ENCODE results near the gene MXD1.
"Not testable (repeated sequence)": the region's sequence is repeated elsewhere in the genome, so short reads cannot be mapped to it uniquely, and the experiment has no call there.

Gene MXD1

GRCh38 chr2:69933839-69934613, 19.1 kb downstream of the MXD1 start:
- no peak for FAIRE-seq

DNA sequence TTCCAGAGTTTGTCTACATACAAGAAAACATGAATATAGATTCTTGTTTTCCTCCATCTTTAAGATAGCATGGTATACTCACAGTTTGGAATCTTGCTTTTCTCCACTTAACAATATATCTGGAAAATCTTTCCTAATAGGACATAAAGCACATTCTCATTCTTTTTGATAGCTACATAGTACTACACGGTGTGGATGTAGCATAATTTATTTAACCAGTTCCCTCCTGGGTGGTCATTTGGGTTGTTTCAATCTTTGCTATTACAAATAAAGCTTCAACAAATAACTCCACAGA, 19.7 kb downstream of the MXD1 start:
- FAIRE-seq = no peak

- FAIRE-seq = no peak
These were observed 20.1 kb downstream of the MXD1 start for GRCh38 chr2:69935011-69935410.

GRCh38 chr2:69936906-69937305, 22.0 kb downstream of the MXD1 start:
- no peak for FAIRE-seq

DNA sequence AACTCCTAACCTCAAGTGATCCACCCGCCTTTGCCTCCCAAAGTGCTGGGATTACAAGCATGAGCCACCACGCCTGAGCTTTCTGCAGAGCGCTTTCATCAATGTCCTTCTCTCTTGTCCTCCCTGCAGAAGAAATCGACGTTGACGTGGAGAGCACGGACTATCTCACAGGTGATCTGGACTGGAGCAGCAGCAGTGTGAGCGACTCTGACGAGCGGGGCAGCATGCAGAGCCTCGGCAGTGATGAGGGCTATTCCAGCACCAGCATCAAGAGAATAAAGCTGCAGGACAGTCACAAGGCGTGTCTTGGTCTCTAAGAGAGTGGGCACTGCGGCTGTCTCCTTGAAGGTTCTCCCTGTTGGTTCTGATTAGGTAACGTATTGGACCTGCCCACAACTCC, 23.1 kb downstream of the MXD1 start:
- FAIRE-seq = no peak

- no peak for FAIRE-seq
These were observed 24.8 kb downstream of the MXD1 start for GRCh38 chr2:69939722-69940121.

- no peak for FAIRE-seq
These were observed 25.8 kb downstream of the MXD1 start for GRCh38 chr2:69940691-69941090.

DNA sequence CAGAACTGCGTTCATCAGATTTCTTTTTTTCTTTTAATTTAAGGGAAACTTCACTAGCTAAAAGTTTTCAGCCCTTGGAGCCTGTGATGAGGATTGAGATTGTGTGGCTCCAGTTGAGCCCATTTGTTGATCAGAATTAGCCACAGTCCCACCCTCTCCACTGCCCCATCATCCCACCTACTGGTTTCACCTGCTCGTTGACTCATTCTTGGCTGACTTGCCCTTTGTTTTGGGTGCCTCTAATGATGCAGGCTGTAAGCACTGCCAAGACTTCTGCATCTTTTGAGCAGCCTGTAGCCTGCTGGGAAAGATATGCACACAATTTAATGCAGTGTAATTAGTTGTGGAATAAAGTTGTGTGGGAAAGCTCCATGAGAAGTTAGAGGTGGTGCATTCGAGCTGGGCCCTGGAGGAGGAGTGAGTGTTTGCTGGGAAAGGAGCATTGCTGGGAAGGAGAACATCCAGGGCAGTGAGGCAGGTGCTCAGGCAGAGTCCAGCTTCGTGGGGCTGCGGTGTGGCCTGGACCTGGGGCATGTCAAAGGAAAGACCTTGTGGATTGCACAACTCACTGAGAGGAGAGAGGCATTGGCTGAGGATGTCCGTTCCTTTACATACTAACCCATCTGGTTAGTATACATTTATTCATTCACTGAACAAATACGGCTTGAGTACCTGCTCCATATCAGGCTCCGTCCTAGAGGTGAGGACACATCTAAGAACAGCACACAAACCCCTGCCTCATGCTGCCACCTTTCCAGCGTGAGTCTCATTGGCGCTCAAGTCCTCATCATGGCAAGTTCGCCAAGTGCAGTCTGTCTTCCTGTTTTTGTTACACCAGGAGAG, 28.3 kb downstream of the MXD1 start:
- FAIRE-seq = no peak

- no peak for FAIRE-seq
These were observed 29.1 kb downstream of the MXD1 start for GRCh38 chr2:69943843-69944525.

- no peak for FAIRE-seq
These were observed 29.8 kb downstream of the MXD1 start for GRCh38 chr2:69944756-69945155.

DNA sequence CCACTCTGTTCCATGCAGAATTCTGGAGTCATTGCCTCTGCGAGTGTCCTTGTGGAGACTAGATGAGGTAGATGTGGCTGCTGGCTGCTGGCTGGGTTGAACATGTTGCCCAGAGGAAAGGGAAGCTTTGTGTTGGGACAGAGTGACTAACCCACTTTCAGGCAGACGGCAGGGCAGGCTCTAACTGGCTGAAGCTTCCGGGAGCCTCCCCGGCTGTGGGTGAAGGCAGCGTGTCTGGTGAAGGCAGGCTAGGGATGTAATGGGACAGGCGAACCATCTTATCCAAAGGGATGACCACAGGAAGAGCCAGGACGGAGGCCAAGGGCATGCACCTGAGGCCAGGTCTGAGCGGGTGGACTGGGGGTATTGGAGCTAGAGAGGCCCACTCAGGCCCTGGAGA, 30.5 kb downstream of the MXD1 start:
- no peak for FAIRE-seq

GRCh38 chr2:69945941-69946340, 31.0 kb downstream of the MXD1 start:
- no peak for FAIRE-seq

DNA sequence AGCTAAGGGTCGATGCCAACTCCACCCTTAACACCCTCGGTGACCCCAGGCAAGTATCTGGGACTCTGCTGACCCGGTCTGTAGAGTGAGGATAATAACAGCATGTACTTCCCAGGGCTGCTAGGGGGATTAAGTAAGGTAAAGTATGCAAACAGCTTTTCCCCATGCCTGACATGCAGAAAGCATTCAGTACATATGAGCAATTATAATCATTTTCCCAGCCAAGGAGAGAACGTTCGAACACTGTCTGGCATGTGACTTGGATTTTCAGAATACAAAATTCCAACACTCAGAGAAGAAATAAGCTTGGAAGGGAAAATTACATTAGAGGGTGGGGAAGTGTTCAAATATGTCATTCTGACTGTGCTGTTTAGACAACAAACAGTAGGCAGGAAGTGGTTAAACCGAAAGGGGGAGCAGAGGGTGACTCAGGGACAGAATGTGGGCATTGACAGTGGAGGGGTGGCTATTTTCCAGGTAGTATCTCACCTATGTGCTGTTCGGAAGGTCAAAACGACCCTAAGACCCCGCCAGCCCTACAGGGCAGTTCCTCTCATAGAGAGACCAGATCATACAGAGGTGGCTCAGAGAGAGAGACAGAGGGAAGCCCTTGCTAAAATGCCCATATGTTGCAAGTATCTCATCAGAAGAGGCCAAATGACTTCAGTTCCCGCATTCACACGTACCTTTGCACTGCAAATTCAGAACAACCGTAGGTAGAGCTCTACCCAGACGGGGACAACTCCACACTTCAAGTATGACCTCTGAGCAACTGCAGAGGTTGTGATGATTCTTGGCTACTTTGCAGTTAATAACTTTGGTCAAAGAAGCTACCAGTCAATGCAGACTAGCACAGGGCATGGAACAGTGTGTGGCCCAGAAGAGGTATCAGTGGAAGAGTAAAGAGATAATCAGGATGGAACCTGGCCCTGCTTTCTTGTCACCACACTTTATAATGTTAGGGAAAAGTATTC, 31.7 kb downstream of the MXD1 start:
- FAIRE-seq = no peak

- no peak for FAIRE-seq
These were observed 32.5 kb downstream of the MXD1 start for GRCh38 chr2:69947325-69947931.

DNA sequence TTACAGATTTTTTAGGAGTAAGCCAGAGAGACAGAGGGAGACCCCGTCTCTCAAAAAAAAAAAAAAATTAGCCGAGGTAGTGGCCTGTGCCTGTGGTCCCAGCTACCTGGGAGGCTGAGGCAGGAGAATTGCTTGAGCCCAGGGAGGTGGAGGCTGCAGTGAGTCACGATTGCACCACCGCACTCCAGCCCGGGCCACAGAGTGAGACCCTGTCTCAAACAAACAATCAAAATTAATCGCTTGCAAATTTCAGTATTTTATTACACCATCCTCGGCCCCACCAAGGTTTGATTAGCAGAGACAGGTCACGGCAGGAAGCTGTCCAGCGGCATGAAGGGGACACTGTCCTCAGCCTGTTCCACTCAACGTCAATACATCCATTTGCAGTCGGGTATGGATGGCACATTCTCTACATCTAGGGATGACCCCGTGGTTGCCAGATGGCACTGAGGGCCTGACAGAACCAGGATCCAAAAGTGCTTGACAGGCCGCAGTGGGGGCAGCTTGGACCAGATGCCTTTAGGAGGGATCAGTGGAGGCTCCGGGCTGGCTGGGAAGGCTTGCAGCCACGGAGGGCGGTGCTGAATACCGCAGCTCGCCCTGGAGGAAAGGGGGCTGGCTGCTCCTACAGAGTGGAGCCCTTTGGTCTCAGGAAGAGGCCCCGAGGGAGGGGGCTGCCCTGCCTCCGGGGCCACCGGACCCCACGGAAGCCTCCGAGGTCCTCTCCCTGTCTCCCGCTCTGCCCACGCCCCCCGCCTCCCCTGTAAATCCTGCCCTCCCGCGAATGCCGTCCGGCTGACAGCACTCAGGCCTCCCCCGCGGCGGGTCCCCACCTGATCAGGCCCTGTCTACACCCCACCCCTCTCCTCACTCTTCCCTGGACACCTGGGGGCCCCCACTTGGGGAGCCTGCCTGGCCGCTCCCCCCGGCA, 33.4 kb downstream of the MXD1 start:
- FAIRE-seq = no peak

DNA sequence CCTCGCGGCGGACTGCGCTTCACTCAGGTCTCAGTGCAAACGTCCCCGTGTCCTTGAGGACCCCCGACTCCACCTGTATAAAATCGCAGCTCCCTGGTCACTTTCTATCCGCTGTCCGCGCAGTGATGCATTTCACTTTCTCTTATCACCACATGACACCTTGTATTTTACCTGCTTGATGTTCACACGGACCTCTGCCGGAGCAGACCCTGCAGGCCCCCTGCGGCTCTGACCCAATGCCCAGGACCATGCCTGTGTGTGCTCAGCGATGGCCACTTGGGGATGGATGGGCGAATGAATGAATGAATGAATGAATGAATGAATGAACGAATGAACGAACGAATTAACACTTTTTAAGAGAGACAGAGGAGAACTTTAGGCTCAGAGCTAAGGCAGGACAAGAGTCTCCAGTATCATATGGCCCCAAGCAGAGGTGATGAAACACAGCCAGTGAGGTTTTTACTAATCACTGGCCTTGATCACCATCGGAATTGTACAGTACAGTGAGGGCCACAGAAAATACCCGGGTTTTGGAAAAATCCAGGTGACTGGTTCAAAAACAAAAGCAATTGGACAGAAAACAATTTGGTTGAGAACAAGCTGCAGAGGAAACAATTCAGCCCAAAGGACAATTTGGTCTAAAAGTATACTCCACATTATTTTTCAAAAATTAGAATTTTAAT, 34.2 kb downstream of the MXD1 start:
- FAIRE-seq = no peak

GRCh38 chr2:69950241-69950640, 35.3 kb downstream of the MXD1 start:
- no peak for FAIRE-seq

DNA sequence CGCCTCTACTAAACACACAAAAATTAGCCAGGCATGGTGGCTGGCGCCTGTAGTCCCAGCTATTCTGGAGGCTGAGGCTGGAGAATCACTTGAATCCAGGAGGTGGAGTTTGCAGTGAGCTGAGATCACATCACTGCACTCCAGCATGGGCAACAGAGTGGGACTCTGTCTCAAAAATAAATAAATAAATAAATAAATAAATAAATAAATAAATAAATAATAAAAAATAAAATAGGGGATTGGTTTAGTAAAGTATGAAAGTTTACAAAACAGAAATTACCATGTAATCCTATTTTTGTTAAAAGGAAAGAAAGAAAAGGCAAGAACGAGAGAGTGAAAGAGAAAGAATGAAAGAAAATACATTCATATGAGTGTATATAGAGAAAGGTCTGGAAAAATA, 35.8 kb downstream of the MXD1 start:
- FAIRE-seq = not testable (repeated sequence)

GRCh38 chr2:69952336-69953115, 37.6 kb downstream of the MXD1 start:
- no peak for FAIRE-seq

All from colon (tissue), 2 donors.